Duodenal mucosa (tissue), 2 donors: ENCODE measurements around the gene MTHFD1L.

ENCODE experiments used
- H3K27ac ChIP-seq: one replicate; pipeline ENCODE4 v1.7.0; 2013; ENCODE audit warnings: low read depth, low read length
- H3K27me3 ChIP-seq, 2 donors: one replicate each; pipeline ENCODE4 v1.7.0; 2013; ENCODE audit warnings: low read length in 2 of 2, control low read depth in 1 of 2; ENCODE audit not compliant: insufficient read depth in 2 of 2, control insufficient read depth in 1 of 2
- H3K36me3 ChIP-seq, 2 donors: one replicate each; pipeline ENCODE4 v1.7.0; 2013; ENCODE audit warnings: low read length in 2 of 2, control low read depth in 1 of 2; ENCODE audit not compliant: insufficient read depth in 2 of 2, control insufficient read depth in 1 of 2
- H3K4me1 ChIP-seq, 2 donors: one replicate each; pipeline ENCODE4 v1.7.0; 2013; ENCODE audit warnings: low read length in 2 of 2, control low read depth in 1 of 2; ENCODE audit not compliant: insufficient read depth in 2 of 2, control insufficient read depth in 1 of 2
- H3K4me3 ChIP-seq, 2 donors: one replicate each; pipeline ENCODE4 v1.7.0; 2013; ENCODE audit warnings: low read length in 2 of 2, low read depth in 1 of 2
- H3K9ac ChIP-seq, 2 donors: one replicate each; pipeline ENCODE4 v1.7.0; 2013; ENCODE audit warnings: low read length in 2 of 2, low read depth in 1 of 2
- H3K9me3 ChIP-seq, 2 donors: one replicate each; pipeline ENCODE4 v1.7.0; 2013; ENCODE audit warnings: low read length in 2 of 2, control low read depth in 1 of 2; ENCODE audit not compliant: control insufficient read depth in 1 of 2

MTHFD1L gene

DNA sequence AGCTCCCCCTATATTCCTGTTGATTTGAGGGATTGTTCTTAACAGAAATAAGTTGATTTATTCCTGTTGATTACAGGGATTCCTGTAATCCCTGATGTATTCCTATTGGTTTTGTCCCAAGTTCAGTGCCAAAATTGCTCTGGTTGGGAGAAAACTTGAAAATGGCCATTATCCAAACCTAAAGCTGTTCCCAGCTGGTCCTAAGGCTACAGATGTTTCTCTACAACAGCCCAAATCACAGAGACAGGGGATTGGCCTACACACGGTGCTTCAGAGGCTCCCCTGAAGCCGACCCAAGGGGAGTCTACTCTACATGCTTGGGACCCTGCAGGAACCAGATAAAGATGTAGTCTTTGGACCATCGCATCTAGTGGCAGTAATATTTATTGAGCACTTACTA lies 275.3 kb downstream of the MTHFD1L start:
- Histone ChIP-seq H3K4me1 (peaks cover 0 to 3% of the 10 kb centered on the region in 2 donors), H3K9ac (no peak overlapping the region), H3K27ac (no peak overlapping the region), H3K4me3 (no peak overlapping the region), H3K9me3 (no peaks in the 10 kb centered on the region), H3K27me3 (no peaks in the 10 kb centered on the region), H3K36me3 (no peaks in the 10 kb centered on the region)

DNA sequence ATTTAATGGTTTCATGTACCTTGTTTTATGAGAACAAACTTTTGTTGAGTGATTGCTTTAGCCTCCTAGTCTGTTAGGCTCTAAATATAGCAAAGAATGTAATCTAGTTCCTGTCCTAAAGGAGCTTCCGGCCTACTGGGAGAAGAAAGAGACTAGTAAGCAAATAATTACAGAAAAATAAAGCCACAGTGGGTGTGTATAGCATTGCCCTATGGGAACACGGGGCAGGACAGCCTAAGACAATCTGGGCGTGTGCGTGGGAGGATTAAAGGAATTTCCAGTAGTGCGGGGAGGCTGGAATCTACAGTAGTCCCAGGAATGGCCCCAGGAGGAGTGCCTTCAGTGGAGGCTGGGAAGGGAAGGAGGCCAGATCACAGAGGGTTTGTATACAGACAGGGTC lies 276.2 kb downstream of the MTHFD1L start:
- H3K4me1 ChIP-seq: peaks cover 0 to 3% of the 10 kb centered on the region in 2 donors
- H3K9ac ChIP-seq: no peak overlapping the region
- no peaks in the 10 kb centered on the region for H3K27me3 ChIP-seq
- H3K27ac ChIP-seq: no peak overlapping the region
- H3K4me3 ChIP-seq: no peak overlapping the region
- H3K9me3 ChIP-seq: no peaks in the 10 kb centered on the region
- H3K36me3 ChIP-seq: no peaks in the 10 kb centered on the region

DNA sequence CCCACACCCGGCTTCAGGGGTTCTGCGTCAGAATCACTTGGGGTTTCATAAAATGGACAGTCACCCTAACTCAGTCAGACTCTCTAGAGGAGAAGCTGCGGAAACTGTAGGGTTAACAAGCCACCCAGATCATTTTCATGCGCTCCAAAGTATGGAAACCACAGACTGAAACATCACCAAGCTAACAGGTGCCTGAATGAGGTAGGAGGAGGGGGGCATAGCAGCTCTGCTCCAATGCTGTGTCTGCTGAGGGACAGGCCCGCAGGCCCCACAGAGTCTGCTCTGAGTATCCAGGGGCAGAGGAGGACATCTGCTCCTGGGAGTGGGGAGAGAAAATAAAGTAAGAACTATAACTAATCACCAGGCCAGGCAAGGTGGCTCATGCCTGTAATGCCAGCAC lies 277.2 kb downstream of the MTHFD1L start:
- Histone ChIP-seq H3K27ac (no peak overlapping the region), H3K9ac (no peak overlapping the region), H3K36me3 (no peaks in the 10 kb centered on the region), H3K27me3 (no peaks in the 10 kb centered on the region), H3K4me1 (peaks cover 0 to 3% of the 10 kb centered on the region in 2 donors), H3K9me3 (no peaks in the 10 kb centered on the region), H3K4me3 (no peak overlapping the region)

- peaks cover 0 to 3% of the 10 kb centered on the region in 2 donors for H3K4me1 ChIP-seq
- no peak overlapping the region for H3K27ac ChIP-seq
- H3K36me3 ChIP-seq: no peaks in the 10 kb centered on the region
- no peak overlapping the region for H3K4me3 ChIP-seq
- no peak overlapping the region for H3K9ac ChIP-seq
- no peaks in the 10 kb centered on the region for H3K9me3 ChIP-seq
- no peaks in the 10 kb centered on the region for H3K27me3 ChIP-seq
Measured at GRCh38 chr6:151143337-151143736, 277.8 kb downstream of the MTHFD1L start.

GRCh38 chr6:151143806-151144205 lies 278.3 kb downstream of the MTHFD1L start:
- Histone ChIP-seq H3K9me3 (no peaks in the 10 kb centered on the region), H3K36me3 (no peaks in the 10 kb centered on the region), H3K9ac (no peak overlapping the region), H3K4me1 (peaks cover 0 to 3% of the 10 kb centered on the region in 2 donors), H3K27ac (no peak overlapping the region), H3K4me3 (no peak overlapping the region), H3K27me3 (no peaks in the 10 kb centered on the region)

DNA sequence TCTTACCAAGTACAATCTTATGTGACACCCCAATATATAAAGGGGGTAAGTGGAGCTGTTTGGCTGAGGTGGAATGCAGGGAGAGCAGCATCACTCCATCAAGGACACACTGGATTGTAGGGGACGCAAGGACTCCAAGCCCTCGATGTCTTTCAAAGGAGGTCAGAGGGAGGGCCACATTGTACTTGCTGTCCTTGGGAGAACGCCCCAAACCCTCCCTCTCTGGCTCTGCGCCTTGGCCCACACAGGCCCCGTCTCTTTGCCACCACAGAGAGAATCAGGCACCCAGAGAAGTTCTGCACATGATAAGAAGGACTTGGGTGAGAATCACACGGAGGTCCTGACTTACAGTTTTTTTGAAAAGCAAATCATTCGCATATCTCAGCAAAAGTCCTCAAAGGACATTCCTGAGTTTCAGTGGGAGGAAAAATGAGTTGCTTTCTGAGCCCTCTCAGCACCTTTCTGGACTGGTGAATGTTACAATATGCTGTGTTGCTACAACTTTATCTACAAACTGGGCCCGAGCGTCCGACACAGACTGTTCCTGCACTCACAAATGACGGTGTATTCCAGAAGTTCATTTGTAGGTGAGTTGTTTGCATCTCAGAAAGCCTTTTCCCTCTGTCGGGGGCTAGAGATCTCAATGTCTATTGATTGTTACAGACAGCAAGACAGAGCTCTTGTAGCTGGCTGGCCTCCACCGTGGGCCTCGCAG lies 281.8 kb downstream of the MTHFD1L start:
- Histone ChIP-seq H3K4me1 (peaks cover 0 to 3% of the 10 kb centered on the region in 2 donors), H3K27me3 (no peaks in the 10 kb centered on the region)

GRCh38 chr6:151148111-151148510 lies 282.6 kb downstream of the MTHFD1L start:
- Histone ChIP-seq H3K27me3 (no peaks in the 10 kb centered on the region), H3K27ac (no peak overlapping the region), H3K9ac (no peak overlapping the region), H3K4me1 (peaks cover 0 to 3% of the 10 kb centered on the region in 2 donors), H3K4me3 (no peak overlapping the region), H3K36me3 (no peaks in the 10 kb centered on the region), H3K9me3 (no peaks in the 10 kb centered on the region)

More for the DNA sequence above, 281.8 kb downstream of the MTHFD1L start:
- H3K27ac ChIP-seq: no peak overlapping the region
- H3K9ac ChIP-seq: no peak overlapping the region
- H3K36me3 ChIP-seq: no peaks in the 10 kb centered on the region
- no peak overlapping the region for H3K4me3 ChIP-seq
- no peaks in the 10 kb centered on the region for H3K9me3 ChIP-seq

DNA sequence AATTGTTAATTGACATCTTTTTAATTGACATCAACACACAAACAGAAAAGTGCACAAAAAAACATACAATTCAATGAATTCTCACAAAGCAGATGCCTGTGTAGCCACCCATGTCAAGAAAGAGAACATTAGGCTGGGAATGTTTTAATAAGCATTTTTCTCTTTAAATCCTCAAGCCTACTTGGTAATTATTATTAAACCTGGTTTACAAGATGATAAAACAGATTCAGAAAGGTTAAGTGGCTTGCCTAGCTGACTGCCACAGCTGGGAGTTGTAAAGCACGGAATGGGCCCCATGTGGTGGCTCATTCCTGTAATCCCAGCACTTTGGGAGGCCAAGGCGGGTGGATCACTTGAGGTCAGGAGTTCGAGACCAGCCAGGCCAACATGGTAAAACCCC lies 284.3 kb downstream of the MTHFD1L start:
- Histone ChIP-seq H3K27ac (no peak overlapping the region), H3K36me3 (no peaks in the 10 kb centered on the region), H3K4me3 (no peak overlapping the region), H3K4me1 (peaks cover 0 to 2% of the 10 kb centered on the region in 2 donors), H3K9me3 (no peaks in the 10 kb centered on the region), H3K27me3 (no peaks in the 10 kb centered on the region), H3K9ac (no peak overlapping the region)
